NCI-H524 (cell line): Measurements from ENCODE around the gene SPDYC.

Experiments used
- DNase-seq, 2 experiments: peaks; one replicate each; lab custom pipeline; 2025; lab: John Stamatoyannopoulos, UW

SPDYC gene

DNA sequence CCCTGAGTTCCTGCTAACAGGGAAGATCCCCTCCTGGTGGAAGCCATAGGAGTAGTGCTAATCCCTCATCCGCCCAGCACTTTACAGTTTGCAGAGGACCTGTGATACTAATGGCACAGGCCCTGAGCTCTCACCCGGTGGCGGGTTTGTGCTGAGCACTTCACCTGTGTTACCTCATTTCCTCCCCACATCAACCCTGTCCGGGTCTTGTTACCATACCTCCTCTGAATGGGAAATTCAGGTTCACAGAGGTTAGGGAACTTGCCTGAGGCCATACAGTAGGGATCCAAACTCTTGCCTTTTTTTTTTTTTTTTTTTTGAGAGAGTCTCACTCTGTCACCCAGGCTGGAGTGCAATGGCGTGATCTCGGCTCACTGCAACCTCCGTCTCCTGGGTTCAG, 36.9 kb downstream of the SPDYC start:
- no peak for DNase-seq

DNA sequence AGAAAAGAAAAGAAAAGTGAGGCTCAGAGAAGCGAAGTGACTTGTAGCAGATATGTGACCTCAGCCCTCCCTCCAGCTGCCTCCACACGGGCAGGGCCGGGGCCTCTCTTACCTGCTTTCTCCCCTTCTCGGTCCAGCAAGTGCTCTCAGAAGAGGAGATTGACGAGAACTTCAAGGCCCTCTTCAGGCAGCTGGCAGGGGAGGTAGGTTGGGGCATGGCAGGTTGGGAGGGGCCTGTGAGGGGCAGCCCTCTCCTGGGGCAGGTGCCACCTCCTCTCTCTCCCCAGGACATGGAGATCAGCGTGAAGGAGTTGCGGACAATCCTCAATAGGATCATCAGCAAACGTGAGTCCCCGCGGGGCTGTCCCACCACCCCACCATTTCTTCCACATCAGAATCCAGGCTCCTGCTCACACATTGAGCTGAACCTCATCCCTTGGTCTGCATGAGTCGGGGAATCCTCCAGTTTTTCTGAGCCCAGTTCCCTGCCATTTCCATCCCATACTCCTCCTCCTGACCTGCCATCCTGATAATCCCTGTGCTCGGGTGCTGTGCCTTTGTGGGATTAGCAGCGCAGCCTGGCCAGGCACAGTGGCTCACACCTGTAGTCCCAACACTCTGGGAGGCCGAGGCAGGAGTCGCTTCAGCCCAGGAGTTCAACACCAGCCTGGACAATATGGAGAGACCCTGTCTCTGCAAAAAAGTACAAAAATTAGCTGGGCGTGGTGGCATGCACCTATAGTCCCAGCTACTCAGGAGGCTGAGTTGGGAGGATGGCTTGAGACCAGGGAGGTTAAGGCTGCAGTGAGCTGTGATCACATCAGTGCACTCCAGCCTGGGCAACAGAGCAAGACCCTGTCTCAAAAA, 38.1 kb downstream of the SPDYC start:
- no peak for DNase-seq

DNA sequence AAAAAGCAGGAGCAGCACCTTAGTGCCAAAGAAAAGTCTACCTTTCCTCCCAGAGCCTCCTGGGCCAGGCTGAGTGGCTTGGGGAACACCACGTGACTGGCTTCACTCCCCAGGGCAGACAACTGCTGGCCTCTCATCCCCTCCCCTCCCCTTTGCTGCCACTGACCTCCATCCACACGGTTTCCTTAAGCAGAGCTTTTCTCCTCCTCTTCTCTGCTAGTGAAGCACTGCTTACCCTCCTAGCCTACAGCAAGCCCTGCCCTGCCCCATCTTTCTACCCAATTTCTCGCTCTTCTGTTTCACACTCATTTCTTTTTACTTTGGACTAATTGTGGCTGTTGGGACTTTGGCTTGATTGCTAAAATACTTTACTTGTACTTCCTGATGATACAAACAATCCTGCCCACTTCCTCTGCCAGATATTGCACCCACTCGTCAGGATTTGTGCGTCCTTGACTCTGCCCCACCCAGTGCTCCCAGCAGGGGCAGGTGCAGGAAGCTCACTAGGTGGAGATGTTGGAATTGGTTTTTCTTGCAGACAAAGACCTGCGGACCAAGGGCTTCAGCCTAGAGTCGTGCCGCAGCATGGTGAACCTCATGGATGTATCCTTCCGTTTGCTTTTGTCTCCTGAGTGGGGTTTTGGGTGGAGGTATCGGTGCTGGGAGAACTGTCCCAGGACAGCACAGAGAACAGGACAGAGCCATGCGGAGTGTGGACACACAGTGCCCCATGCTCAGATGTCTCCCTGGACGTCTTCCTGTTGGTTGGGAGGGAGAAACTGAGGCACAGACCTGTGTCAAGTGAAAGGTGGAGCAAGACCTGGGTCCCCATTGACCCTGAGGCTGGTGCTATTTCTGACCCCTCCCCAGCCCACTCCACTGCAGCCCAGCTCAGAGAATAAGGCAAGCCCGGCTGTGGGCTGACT, 39.0 kb downstream of the SPDYC start:
- DNase-seq = no peak

DNA sequence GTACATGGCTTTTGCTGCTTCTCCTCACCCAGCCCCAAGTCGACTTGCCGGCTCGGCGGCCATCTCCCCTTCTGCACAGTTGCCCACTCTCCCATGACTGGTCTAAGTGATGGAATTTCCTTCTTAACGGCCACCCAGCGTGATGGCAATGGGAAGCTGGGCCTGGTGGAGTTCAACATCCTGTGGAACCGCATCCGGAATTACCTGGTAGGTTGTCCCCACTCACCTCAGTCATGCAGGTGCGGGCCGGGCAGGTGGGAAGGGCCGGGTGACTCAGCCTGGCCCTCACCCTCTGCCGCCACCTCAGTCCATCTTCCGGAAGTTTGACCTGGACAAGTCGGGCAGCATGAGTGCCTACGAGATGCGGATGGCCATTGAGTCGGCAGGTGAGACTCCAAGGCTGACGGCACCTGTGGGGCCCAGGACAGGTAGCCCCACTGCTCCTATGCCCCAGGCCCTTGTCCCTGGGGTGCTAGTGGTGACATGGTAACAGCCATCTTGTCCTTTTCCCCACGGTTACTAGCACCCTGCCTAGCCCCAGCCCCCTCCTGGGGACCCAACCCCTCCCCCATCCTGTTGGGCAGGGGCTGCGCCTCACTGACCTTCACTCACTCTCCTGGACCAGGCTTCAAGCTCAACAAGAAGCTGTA, 39.8 kb downstream of the SPDYC start:
- no peak for DNase-seq

DNA sequence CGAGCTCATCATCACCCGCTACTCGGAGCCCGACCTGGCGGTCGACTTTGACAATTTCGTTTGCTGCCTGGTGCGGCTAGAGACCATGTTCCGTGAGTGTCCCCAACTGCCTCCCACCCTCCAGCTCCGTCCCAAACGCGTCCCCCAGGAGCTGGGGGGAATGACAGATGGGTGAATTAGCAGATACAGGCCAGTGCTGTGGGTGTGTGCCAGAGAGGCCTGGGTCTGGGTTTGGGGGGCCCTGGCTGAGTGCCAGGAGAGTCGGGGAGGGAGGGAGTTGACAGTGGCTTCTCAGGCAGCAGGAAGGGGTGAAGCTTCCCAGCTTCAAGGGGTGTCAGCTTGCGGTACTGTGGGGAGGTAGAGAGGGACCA, 40.3 kb downstream of the SPDYC start:
- DNase-seq = no peak

DNA sequence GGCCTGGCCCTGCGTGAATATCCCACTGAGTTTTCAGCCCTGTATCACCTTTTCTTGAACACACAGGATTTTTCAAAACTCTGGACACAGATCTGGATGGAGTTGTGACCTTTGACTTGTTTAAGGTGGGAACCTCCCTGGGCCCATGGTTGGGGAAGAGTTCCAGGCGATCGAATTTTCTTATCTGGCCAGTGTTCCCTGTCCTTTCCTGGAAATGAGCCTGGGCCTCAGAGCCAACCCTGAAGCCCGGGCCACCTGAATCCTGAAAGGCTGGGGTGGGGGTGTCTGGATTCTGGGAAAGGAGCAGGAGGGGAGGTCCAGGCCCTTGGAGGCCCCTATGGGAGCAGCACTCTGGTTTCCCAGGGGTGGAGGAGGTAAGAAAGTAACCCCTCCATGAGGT, 40.7 kb downstream of the SPDYC start:
- no peak for DNase-seq

DNA sequence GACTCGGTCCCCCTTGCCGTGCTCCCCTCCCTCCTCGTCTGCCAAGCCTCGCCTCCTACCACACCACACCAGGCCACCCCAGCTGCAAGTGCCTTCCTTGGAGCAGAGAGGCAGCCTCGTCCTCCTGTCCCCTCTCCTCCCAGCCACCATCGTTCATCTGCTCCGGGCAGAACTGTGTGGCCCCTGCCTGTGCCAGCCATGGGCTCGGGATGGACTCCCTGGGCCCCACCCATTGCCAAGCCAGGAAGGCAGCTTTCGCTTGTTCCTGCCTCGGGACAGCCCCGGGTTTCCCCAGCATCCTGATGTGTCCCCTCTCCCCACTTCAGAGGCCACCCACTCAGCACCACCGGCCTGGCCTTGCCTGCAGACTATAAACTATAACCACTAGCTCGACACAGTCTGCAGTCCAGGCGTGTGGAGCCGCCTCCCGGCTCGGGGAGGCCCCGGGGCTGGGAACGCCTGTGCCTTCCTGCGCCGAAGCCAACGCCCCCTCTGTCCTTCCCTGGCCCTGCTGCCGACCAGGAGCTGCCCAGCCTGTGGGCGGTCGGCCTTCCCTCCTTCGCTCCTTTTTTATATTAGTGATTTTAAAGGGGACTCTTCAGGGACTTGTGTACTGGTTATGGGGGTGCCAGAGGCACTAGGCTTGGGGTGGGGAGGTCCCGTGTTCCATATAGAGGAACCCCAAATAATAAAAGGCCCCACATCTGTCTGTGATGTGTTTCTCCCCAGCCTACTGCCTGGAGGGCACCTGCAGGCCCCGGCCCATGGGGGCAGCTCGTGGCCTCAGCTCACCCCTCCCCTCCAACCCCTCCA, 41.5 kb downstream of the SPDYC start:
- DNase-seq = no peak

DNA sequence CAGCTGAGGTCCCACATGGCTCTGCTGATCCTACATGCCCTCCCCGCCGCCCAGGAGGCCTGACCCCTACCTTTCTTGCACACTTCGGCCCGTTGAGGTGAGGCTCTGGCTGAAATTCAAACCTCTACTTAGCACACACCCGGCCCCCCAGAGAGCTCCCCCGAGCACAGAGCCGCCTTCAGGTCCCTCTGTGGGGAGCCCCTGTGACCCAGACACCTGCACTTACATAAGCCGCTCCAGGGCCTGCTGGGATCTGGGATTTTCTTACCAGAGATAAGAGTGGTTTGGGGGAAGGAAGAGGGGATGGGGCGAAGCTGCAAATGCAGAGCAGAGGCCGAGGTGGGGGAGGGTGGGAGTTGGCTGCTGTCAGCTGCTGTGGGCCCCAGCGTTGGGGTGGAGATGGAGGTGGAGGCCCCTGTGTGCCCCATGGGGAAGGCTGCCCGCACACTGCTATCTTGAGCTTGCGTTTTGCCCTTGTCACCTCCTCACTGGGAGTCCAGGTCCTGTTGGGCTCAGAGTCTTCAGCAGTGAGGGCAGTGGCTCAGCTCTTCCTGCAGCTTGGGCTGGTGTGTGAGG, 42.3 kb downstream of the SPDYC start:
- DNase-seq = no peak

DNA sequence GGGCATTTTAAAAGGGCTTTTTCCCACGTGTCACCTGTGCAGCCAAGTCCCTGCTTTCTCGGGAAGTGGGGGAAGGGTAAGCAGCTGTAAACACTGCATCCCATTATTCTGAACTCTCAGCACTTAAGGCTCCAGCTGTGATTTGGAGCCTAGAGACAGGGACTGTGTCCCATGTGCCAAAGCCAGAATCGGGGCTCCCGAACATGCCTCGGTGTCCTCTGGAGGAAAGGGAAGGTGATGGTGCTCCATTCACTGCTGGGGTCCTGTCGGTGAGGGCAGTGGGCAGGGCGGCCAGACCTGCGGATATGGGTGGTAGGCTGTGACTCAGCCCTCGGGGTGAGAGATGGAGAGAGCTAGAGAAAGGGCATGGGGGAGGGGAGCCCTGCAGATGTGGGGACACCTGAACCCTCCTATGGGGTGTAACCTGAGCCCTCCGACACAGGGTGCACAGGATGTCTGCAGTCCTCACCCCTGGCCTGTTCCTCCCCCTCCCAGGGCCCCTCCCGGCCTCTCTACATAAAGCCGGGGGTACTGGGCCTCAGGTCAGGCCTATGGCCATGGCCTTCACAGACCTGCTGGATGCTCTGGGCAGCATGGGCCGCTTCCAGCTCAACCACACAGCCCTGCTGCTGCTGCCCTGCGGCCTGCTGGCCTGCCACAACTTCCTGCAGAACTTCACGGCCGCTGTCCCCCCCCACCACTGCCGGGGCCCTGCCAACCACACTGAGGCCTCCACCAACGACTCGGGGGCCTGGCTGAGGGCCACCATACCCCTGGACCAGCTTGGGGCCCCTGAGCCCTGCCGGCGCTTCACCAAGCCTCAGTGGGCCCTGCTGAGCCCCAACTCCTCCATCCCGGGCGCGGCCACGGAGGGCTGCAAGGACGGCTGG, 43.5 kb downstream of the SPDYC start:
- DNase-seq = no peak

DNA sequence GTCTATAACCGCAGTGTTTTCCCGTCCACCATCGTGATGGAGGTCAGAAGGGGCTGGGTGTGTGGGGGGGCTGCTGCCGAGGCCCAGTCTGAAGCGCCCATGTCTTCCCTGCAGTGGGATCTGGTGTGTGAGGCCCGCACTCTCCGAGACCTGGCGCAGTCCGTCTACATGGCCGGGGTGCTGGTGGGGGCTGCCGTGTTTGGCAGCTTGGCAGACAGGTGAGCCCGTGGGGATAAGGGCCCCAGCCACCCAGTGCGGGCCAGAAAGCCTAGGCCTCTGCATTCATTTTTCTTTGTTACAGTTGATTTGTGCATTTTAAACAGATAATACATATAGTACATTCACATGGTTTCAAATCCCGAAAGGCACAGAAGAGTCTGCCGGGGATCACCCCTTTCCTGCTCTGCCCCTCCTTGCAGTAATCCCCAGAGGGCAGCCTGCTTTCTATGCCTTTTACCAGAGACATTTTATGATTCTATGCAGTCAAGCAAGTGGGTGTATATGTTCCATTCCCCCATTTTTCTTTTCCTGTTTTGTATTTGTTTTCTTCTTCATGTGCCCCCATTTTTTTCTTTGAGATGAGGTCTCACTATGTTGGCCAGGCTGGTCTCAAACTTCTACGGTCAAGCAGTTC, 44.3 kb downstream of the SPDYC start:
- no peak for DNase-seq

DNA sequence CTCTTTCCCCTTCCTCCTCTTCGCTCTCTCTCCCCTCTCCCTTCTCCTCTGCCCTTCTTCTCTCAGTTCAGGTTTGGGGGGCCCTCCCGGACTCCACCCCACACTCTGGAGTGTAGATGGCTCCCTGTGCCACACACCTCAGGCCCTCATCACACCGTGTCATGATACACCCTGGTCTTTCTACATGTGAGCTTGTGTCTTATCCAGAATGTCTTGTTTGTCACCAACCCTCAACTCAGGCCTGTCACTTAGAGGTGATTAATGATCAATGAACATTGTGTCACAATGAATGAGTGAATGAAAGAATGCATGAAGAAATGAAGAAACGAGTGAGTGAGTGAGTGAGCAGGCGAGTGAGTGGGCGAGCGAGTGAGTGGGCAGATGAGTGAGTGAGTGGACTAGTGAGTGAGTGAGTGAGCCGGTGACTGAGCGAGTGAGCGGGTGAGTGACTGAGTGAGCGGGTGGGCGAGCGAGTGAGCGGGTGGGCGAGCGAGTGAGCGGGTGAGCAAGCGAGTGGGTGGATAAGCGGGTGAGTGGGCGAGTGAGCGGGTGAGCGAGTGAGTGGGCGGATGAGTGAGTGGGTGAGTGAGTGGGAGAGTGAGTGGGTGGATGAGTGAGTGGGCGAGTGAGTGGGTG, 45.5 kb downstream of the SPDYC start:
- no peak for DNase-seq

DNA sequence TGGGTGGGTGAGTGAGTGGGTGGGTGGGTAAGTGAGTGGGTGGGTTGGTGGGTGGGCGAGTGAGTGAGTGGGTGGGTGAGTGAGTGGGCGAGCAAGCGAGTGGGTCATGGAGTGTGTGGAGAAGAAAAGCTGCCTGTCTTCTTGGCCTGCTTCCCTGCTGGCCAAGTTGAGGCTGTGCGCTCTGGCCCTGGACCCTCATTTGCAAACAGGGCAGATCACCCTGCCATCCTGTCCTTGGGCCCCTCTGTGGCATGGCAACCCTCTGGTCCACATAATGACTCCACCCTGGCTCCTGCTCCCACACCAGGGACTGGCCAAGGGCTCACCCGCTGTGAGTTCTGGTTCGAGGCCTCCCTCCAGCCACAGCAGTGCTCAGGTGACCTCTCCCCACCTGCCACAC, 46.8 kb downstream of the SPDYC start:
- DNase-seq = no peak

DNA sequence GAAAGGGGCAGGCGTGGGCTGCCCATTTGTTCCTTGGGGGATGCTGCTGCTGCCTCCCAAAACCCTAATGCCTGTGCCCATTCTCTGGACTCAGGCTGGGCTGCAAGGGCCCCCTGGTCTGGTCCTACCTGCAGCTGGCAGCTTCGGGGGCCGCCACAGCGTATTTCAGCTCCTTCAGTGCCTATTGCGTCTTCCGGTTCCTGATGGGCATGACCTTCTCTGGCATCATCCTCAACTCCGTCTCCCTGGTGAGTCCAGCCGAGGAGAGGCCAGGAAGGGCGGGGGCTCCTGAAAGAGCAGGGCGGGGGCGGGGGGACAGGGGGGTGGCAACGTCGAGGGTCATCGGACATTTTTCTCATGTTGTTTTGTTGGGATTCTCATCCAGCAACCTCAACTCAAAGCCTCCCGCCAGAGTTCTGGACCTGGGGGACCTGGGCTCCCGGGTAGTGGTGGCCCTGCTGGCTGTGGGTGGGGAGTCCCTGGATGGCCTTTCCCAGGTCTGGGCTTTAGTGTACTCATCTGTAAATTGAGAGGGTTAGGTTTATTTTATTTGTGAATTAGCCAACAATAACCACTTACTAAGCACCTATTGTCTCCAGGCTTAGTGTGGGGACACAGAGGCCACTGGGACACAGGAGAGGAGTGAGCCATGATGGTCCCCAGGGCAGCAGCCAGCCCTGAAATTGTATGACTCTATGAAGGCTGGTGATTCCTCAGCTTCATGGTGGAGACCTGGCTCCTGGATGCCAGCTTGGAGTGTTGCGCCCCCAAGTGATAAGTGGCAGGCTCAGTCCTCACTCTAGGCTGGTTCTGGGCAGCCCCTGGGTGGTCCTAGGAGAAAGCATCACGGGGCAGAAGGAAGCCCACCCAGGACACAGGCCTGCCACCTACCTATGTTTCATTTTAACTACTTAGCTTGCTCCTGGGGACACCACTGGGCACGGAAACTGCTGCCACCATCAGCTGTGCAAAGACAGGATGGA, 47.7 kb downstream of the SPDYC start:
- DNase-seq = no peak

DNA sequence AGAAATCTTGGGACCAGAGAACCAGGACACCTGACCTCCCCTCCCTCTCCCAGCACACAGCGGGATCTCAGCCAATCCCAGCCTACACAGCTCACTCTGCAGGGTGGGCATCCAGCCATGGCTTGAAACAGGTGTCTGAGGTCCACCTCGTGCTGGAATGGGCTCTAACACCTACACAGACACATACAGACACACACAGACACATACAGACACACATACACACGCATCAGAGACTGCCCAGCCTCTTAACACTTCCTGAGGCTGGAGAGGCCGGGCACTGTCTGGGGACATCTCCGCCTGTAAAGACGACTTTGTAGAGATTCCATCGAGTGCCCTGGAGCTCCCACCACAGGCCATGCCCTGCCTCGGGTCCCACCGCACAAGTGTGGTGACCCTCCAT, 48.4 kb downstream of the SPDYC start:
- no peak for DNase-seq

DNA sequence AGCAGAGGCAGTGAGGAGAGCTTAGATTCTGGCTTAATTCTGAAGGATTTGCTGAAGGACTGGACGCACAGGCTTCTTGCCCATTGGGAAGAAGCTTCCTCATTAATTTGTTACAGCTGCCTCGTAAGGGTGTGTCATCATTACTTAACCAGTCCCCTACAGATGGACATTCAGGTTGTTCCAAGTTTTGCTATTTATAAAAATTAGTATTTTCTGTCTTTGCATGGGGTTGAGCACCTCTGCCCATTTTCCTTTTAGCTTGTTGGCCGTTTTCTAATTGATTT, 49.8 kb downstream of the SPDYC start:
- no peak for DNase-seq

DNA sequence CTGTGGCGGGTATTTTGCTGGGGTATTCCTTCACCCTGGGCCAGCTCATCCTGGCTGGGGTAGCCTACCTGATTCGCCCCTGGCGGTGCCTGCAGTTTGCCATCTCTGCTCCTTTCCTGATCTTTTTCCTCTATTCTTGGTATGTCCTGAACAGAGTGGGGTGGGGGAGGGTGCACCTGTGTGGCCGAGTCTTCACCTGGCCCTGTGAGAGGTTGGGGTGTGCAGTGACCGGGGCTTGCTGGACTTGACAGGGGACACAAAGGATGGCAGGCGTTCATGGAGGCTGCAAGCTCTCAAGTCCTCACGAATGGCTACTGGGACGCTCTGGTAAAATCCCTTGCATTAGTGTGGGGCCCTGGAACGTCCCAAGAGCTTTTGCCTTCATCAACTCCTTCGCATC, 51.0 kb downstream of the SPDYC start:
- no peak for DNase-seq
